Measurements from ENCODE around the gene LUZP1. TPM values are rescaled to one million over a fixed set of nuclear protein-coding genes. Genes with fewer than 3 reads are reported as not detected.

Gene LUZP1
- total RNA-seq, 2 experiments from 2014 or later: 18.4 to 19.1 TPM

DNA sequence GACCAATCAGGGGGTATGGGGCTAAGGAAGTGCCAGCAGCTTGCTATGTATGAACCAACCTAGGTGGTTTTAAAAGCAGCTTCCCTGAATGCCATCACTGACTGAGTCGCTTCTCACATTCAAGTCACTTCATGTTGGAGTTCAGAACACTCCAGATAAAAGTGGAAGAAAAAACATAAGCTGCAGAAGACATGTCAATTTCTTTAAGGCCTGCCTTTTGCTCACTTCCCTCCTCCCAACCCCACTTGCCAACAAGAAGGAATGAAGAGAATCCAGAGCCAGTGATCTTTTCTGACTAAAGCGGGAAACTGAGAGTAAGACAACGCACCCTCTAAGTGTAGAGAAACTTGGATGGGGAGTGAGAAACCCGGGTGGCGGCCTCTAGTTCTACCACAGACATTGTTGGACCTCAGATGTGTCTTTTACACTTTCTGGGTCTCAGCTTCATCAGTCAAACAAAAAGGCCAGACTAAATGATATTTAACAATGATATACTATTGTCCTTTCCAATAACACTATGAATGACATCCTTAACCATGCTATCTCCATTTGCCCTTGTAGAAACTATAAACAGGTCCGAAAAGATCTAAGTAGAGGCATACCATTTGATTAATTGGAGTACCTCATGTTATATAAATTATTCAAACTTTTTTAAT, 54.1 kb downstream of the LUZP1 start:
- H3K9me3 Mint-ChIP-seq: no peaks in the 10 kb centered on the region
- POLR2A ChIA-PET: interaction anchor here (0.6 kb wide), 1 partner anchor 230 kb away, joined by 3 read pairs; the partner anchor contains the start of gene HNRNPR
- peaks cover 57% of the 10 kb centered on the region for H3K4me1 Mint-ChIP-seq
- peaks cover 2% of the 10 kb centered on the region for H3K27me3 Mint-ChIP-seq
- ATAC-seq (ENCODE audit: low read depth) (peak; percentile 41), DNase-seq (no peak)
- H3K27ac Mint-ChIP-seq: no peak overlapping the region
- no peak overlapping the region for H3K4me3 Mint-ChIP-seq
- peaks cover 3% of the 10 kb centered on the region for H3K36me3 Mint-ChIP-seq

DNA sequence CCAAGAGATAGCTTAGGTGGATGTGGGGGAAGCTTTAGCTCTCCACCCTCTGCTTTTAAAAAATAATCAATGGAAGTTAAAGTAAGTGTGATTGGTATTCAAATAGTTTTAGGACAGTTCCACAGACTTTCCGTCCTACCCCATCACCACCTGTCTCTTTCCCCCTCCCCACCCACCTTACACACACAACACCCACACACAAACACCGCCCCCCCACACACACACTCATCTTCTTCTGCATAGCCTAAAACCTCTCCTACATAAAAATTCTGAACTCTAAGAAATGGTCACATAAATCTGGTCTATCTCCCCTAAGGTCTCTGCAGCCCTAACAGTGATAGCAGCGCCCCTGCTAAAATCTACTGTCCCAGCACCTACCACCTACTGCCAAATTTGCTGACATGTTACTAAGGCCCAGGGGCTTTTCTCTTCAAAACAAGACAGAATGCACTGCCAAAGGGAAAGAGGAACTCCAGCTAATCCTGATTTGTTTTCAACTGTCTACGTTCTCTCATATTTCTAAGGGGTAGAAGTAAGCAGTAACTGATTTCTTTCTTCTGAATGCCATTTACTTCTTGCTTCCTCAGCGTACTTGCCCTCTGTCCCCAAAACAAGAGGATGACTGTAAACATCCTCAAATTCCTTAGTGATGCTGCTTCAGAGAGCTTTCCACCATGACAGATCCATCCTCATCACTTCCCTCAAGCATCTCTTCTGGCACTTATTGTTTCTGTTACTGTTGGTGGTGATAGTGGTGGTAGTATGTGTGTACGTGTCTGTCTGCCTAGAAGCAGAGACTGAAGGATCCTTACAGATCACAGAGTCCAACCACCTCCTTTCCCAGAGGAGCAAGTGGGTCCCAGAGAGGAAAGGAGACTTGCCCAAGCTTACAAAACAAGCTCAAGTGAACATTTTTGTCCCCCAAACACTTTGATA, 56.8 kb downstream of the LUZP1 start:
- H3K27ac Mint-ChIP-seq: peak overlapping the region; percentile 11
- no peaks in the 10 kb centered on the region for H3K9me3 Mint-ChIP-seq
- peaks cover 2% of the 10 kb centered on the region for H3K27me3 Mint-ChIP-seq
- ATAC-seq (ENCODE audit: low read depth) (no peak), DNase-seq (no peak)
- H3K4me3 Mint-ChIP-seq: no peak overlapping the region
- H3K36me3 Mint-ChIP-seq: peaks cover 18% of the 10 kb centered on the region
- POLR2A ChIA-PET: interaction anchor here (0.7 to 2.0 kb wide), 4 partner anchors 7 to 61 kb away, joined by 3 to 10 read pairs (median 6); no protein-coding TSS in a partner anchor
- H3K4me1 Mint-ChIP-seq: peaks cover 41% of the 10 kb centered on the region

DNA sequence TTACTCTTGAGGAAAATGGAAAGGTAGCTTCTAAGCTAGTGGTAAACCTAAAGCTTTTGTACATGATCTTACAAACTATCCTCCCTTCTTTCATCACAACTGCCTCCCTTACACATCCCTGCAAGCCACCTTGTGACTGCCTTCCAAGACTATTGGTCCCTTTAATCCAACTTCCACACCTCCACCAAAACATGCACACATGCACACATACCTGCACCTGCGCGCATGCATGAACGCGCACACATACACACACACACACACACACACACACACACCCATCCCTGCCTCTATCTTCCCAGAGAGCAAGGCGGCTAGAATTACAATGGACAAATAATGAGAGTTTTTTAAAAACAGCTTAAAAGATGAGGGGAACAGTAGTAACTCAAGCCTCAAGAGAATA, 58.3 kb downstream of the LUZP1 start:
- DNase-seq (no peak), ATAC-seq (ENCODE audit: low read depth) (no peak)
- Mint-ChIP-seq H3K36me3 (peaks cover 22% of the 10 kb centered on the region), H3K4me3 (peak overlapping the region; percentile 27), H3K27ac (peak overlapping the region; percentile 14), H3K4me1 (peaks cover 43% of the 10 kb centered on the region), H3K27me3 (peaks cover 2% of the 10 kb centered on the region), H3K9me3 (no peaks in the 10 kb centered on the region)
- POLR2A ChIA-PET: interaction anchor here (1.2 to 2.0 kb wide), 3 partner anchors 8 to 10 kb away, joined by 7 to 10 read pairs (median 8); no protein-coding TSS in a partner anchor

DNA sequence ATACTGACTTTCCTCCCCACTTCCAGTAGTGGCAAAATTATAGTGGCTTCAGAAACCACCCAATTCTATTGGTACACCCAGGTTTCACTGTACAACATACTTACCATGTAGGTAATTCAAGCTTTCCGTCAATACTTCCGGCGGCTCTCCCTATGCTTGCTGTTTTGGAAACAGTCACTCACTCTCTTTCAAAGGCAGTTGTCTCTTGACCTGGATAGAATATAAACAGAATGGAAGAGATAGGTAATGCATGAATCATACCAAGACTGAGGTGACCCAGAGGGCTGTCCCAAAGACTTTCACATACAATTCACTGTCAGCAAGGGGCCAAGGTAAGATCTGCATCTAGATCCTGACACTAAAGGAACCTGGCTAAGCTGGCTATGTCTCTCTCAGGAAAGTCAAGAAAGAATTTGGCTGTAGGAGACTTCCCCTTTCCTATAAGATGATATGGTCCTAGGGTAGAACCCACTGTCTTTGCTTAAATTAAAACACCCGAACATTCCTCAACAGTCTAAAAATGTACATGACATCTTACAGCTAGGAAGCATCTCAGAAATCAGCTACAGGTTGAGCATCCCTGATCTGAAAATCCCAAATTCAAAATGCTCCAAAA, 59.6 kb downstream of the LUZP1 start:
- POLR2A ChIA-PET: no interaction called here
- Mint-ChIP-seq H3K36me3 (peaks cover 23% of the 10 kb centered on the region), H3K27ac (no peak overlapping the region), H3K9me3 (no peaks in the 10 kb centered on the region), H3K27me3 (peaks cover 2% of the 10 kb centered on the region), H3K4me3 (no peak overlapping the region), H3K4me1 (peaks cover 33% of the 10 kb centered on the region)
- no peak for ATAC-seq (ENCODE audit: low read depth)
- DNase-seq: no peak

DNA sequence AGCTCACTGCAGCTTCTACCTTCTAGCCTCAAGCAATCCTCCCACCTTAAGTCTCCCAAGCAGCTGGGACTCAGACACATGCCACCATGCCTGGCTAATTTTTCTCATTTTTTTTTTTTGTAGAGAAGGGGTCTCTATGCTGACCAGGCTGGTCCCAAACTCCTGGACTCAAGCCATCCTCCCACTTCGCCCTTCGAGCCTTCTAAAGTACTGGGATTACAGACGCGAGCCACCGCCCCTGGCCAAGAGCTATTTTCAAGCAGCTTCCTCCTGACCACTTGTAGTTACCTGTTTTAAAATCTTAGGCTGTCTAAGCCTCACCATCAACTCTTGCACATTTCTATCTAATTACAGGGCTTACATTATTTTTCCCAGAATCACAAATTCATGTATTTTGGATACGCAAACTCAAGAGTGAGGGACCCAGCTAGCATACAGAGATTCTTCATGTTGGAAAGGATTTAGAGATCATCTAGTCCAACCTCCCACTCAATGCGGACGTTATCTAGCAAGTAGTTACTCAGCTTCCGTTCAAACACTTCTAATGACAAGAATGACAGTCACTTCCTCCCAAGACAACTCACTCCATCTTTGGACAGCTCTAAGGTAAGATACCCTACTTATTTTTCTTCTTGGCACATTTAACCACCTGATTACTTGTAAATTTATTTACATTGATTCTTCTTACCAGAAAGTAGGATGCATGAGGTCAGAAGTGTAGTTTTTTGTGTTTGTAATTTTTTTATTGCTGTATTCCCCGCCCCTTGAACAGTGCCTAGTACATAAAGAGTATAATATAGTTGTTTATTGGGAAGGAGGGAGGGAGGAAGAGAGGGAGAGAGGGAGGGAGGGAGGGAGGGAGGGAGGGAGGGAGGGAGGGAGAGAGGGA, 65.4 kb downstream of the LUZP1 start:
- peak overlapping the region; percentile 75 for H3K4me3 Mint-ChIP-seq
- H3K27me3 Mint-ChIP-seq: no peaks in the 10 kb centered on the region
- POLR2A ChIA-PET: interaction anchor here (0.6 to 1.7 kb wide), 6 partner anchors 8 to 1064 kb away, joined by 3 to 10 read pairs (median 4); no protein-coding TSS in a partner anchor
- no peak for DNase-seq
- peaks cover 14% of the 10 kb centered on the region for H3K36me3 Mint-ChIP-seq
- peaks cover 35% of the 10 kb centered on the region for H3K4me1 Mint-ChIP-seq
- peak; percentile 84 for ATAC-seq (ENCODE audit: low read depth)
- H3K9me3 Mint-ChIP-seq: no peaks in the 10 kb centered on the region
- peak overlapping the region; percentile 89 for H3K27ac Mint-ChIP-seq

DNA sequence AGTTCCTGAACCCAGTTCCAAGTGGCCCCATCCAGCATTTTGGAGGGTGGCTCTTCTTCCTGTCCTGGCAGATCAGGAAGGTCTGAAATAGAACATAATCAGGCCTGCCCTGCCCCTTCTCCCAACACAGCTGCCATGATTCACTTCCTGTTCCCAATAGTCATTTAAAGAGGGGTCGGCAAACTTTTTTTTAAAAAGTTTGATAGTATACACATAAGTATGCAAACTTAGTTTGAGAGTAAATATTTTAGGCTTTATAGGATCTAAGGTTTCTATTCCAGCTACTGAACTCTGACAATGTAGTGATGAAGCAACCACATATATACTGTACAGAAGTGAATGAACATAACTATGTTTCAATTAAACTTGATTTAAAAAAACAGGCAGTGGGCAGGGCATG, 66.4 kb downstream of the LUZP1 start:
- peaks cover 9% of the 10 kb centered on the region for H3K36me3 Mint-ChIP-seq
- H3K9me3 Mint-ChIP-seq: no peaks in the 10 kb centered on the region
- no peaks in the 10 kb centered on the region for H3K27me3 Mint-ChIP-seq
- H3K4me1 Mint-ChIP-seq: peaks cover 35% of the 10 kb centered on the region
- POLR2A ChIA-PET: interaction anchor here (0.7 to 1.7 kb wide), 3 partner anchors 9 to 84 kb away, joined by 3 to 10 read pairs (median 6); no protein-coding TSS in a partner anchor
- no peak overlapping the region for H3K4me3 Mint-ChIP-seq
- ATAC-seq (ENCODE audit: low read depth): no peak
- no peak for DNase-seq
- peak overlapping the region; percentile 46 for H3K27ac Mint-ChIP-seq

DNA sequence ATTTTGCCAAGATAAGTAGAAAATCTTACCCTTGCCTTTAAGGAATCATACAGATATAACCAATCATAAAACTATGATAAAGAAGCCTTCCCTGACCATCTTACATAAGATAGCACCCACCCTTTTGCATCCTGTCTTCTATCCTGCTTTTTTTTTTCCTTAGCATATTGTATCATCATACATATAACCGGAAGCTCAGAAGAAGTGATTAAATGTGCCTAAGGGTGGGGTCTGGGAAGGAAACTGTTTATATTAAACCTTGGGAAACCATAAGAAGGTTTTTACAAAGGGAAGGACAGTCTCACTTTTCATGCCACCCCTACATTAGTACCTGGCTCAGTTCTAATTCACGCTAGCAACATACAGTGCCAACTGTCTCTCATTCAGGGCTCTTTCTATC, 66.8 kb downstream of the LUZP1 start:
- no peak for DNase-seq
- Mint-ChIP-seq H3K9me3 (no peaks in the 10 kb centered on the region), H3K27ac (no peak overlapping the region), H3K4me1 (peaks cover 35% of the 10 kb centered on the region), H3K36me3 (peaks cover 7% of the 10 kb centered on the region), H3K27me3 (no peaks in the 10 kb centered on the region), H3K4me3 (no peak overlapping the region)
- POLR2A ChIA-PET: interaction anchor here (1.7 kb wide), 1 partner anchor 9 kb away, joined by 10 read pairs; no protein-coding TSS in a partner anchor
- ATAC-seq (ENCODE audit: low read depth): no peak

DNA sequence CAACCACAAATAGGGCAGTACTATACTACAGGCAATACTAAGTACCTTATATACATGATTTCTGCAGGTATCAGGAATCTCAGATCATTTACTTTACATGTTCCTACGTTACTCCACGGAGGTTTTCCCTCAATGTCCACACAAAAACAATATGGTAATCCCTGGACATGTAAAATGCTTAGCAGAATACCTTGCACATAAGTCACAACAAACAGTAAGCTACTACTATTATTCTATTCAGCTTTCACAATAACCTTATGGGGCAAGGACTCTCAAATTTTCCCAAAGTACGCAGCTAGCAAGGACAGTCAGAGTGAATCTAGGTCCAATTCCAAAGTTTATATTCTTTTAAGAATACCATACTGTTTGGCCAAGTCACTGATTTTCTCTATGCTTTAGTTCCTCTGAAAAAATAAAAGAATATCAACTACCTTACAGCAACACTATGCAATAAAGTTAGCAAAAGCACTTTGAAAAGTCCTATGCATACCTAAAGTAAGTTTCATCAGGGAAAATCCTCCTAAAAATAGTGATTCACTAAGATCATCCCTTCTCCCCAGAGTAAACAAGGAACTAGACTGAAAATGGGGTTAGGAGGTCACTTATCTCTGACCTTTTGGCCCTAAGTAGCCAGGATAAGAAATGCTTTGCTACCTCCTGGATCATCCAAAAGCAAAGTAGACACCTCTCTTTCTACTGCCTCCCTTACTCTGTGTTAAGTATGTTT, 67.4 kb downstream of the LUZP1 start:
- Mint-ChIP-seq H3K36me3 (peaks cover 4% of the 10 kb centered on the region), H3K9me3 (no peaks in the 10 kb centered on the region), H3K4me1 (peaks cover 32% of the 10 kb centered on the region), H3K27ac (no peak overlapping the region), H3K4me3 (no peak overlapping the region), H3K27me3 (no peaks in the 10 kb centered on the region)
- DNase-seq: no peak
- POLR2A ChIA-PET: interaction anchor here (1.1 to 1.4 kb wide), 4 partner anchors 9 to 84 kb away, joined by 3 to 7 read pairs (median 3); no protein-coding TSS in a partner anchor
- ATAC-seq (ENCODE audit: low read depth): no peak

DNA sequence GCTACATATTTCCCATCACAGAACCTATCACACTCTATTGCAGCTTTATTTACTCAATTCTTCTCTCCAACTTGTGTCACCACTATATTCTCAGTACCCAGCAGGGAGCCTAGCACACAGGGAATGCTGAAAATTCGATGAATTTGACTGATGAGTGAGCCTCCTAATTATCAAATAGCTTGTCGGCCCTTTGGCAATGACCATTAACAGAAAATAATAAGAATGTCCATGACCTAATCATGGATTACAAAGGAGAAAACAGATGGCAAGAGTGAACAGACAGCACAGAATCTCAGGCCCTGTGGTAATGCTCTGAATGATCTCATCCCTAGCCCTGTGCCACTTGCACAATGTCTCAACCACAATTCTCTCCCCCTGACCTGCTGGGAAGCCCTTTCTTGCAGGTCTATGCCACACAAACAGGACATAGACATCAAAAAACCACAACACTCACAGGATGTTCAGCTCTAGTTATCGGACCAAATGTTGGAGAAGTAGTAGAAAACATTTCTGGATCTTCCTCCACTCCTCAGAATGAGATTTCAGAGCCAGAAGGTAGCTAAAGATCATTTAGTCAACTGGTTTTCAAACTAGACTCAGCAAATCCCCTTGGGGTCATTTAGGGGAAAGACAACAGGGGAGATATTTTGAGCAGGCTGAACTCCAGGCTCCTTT, 68.4 kb downstream of the LUZP1 start:
- peaks cover 34% of the 10 kb centered on the region for H3K4me1 Mint-ChIP-seq
- DNase-seq: no peak
- peaks cover 4% of the 10 kb centered on the region for H3K36me3 Mint-ChIP-seq
- ATAC-seq (ENCODE audit: low read depth): peak; percentile 82
- peak overlapping the region; percentile 68 for H3K27ac Mint-ChIP-seq
- H3K27me3 Mint-ChIP-seq: no peaks in the 10 kb centered on the region
- no peaks in the 10 kb centered on the region for H3K9me3 Mint-ChIP-seq
- POLR2A ChIA-PET: interaction anchor here (1.1 to 1.4 kb wide), 5 partner anchors 10 to 85 kb away, joined by 3 to 7 read pairs (median 3); no protein-coding TSS in a partner anchor
- peak overlapping the region; percentile 47 for H3K4me3 Mint-ChIP-seq

DNA sequence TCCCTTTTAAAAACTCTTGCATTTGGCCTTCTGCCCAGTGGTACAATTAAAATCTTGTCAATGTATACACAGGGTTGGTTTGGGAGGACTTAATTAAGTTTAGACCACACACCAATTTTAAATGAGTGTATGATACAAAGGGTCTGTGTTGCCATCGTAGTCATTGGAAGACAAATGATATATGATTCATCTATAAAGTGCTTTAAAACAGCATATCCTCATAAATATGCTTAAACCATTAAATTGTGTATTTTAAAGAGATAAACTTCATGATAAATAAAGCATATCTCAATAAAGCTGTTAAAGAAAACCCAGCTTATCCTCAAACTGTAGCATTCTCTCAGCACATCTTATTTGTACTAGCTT, 69.5 kb downstream of the LUZP1 start:
- no peak for DNase-seq
- no peak overlapping the region for H3K4me3 Mint-ChIP-seq
- H3K27me3 Mint-ChIP-seq: no peaks in the 10 kb centered on the region
- no peaks in the 10 kb centered on the region for H3K9me3 Mint-ChIP-seq
- peaks cover 2% of the 10 kb centered on the region for H3K36me3 Mint-ChIP-seq
- peaks cover 34% of the 10 kb centered on the region for H3K4me1 Mint-ChIP-seq
- no peak for ATAC-seq (ENCODE audit: low read depth)
- H3K27ac Mint-ChIP-seq: no peak overlapping the region
- POLR2A ChIA-PET: interaction anchor here (1.0 to 1.5 kb wide), 2 partner anchors 79 to 85 kb away, joined by 3 to 13 read pairs; no protein-coding TSS in a partner anchor

DNA sequence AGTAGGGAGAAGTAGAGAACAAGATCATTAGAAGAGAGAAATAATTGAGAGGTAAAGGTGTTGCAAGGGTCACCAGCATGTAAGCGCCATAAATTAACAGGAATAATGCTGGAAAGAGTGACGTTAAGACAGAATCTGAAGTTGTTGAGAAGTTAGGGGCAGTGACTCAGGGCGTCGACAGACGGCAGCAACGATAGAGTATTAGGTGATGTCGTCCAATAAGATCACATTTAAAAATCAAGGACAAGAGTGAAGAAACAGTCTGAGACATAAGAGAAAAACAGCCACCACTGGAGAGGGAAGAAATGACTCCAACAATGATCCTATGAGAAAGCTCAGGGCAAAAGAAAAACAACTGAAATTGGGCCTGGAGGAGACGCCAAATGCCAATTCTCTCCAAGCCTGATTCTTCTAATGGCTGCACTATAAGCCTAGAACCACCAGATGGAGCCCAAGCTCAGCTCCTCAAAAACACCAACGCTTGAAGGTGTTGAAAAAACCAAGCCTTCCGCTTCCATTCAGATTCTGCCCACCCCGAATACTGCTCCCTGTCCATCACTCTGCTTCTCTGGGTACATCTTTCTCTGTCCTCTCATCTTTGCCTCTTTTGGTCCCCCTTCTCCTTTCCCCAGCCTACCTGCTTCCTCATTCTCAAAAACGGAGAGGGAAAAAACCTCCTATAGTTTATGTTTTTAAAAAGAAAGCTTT, 70.0 kb downstream of the LUZP1 start:
- POLR2A ChIA-PET: interaction anchor here (1.0 to 1.5 kb wide), 2 partner anchors 79 to 86 kb away, joined by 3 to 13 read pairs; no protein-coding TSS in a partner anchor
- Mint-ChIP-seq H3K27ac (no peak overlapping the region), H3K9me3 (no peaks in the 10 kb centered on the region), H3K4me1 (peaks cover 34% of the 10 kb centered on the region), H3K27me3 (no peaks in the 10 kb centered on the region), H3K36me3 (peaks cover 4% of the 10 kb centered on the region), H3K4me3 (peak overlapping the region; percentile 11)
- peak; percentile 18 for ATAC-seq (ENCODE audit: low read depth)
- no peak for DNase-seq

Measured in activated naive CD8-positive, alpha-beta T cell treated with anti-CD3 and anti-CD28 coated beads, Interleukin-2, amount 10 ng/mL, durations not matched to agents 7 days and 5 days (primary cell).